NT2/D1 (cell line): Measurements from ENCODE around the gene EPS8L1.

Experiments used
- DNase-seq: peaks from one replicate; pipeline ENCODE4 v3.0.0-alpha.2; 2011; ENCODE audit warnings: low read depth, low spot score
- H3K27me3 ChIP-seq: 2 replicates; pipeline ENCODE4 v1.6.0; 2011; ENCODE audit warnings: mild to moderate bottlenecking; ENCODE audit not compliant: insufficient read length, insufficient read depth
- H3K36me3 ChIP-seq: 2 replicates; pipeline ENCODE4 v1.6.1; 2011; ENCODE audit warnings: mild to moderate bottlenecking, low read length, mixed read lengths; ENCODE audit not compliant: insufficient read depth, insufficient read length
- H3K4me1 ChIP-seq: 2 replicates; pipeline ENCODE4 v1.5.1; 2011; ENCODE audit not compliant: insufficient read depth, insufficient read length
- H3K4me3 ChIP-seq: 2 replicates; pipeline ENCODE4 v1.5.1; 2011; ENCODE audit warnings: low read depth; ENCODE audit not compliant: insufficient read length
- H3K9ac ChIP-seq: 2 replicates; pipeline ENCODE4 v1.6.0; 2011; ENCODE audit warnings: low read depth; ENCODE audit not compliant: insufficient read length
- H3K9me3 ChIP-seq: 2 replicates; pipeline ENCODE4 v1.5.1; 2011; ENCODE audit warnings: mild to moderate bottlenecking, low read length; ENCODE audit not compliant: insufficient read depth
- SUZ12 ChIP-seq: IDR thresholded peaks from 2 replicates; pipeline ENCODE4 v1.6.1; 2011; ENCODE audit not compliant: insufficient read length, insufficient read depth; ENCODE audit errors: extremely low read depth
- YY1 ChIP-seq: IDR thresholded peaks from 2 replicates; pipeline ENCODE4 v1.6.1; 2011; ENCODE audit not compliant: insufficient read length, insufficient read depth
- ZNF274 ChIP-seq: IDR thresholded peaks from 2 replicates; pipeline ENCODE4 v1.6.1; 2011; ENCODE audit warnings: mild to moderate bottlenecking, low read depth, low read length

EPS8L1 gene

DNA sequence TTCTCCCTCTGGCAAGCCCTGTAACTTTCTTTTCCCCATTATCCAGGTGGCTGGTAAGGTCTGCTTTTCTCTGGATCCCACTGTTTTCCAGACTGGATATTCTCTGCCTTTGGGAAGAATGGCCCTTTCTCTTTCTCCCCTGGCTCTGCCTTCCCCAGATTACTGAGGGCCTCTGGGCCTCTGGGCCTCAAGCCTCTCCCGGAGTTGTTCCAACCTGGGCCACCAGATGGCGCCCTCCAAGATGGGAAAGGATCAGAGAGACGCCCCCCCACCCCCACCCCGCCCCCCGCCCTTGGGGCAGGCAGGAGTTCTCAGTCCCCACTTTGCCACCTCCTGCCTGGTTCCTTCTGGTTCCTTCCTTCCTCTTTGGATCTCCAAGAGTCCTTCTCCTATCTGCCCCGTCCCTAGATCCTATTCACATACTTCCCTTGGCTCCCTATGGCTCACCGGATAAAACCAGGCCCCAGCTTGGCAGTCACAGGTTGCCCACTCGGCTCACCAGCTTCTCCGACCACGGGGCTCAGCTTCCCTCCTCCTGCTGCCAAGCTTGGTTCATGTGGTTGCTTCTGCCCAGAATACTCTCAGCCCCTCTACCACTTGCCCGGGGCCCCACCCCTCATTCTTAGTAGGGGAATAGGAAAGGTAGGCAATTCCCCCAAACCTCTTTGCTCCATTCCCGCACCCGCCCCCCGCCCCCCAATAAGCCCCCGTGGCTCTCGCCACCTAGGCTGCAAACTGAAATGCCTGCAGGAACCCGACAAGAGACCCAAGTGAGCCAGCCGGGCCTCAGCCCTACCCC is 13.1 kb downstream of the EPS8L1 start:
- H3K36me3 ChIP-seq: peaks cover 31% of the 10 kb centered on the region
- peaks cover 20% of the 10 kb centered on the region for H3K27me3 ChIP-seq
- no peaks in the 10 kb centered on the region for H3K9me3 ChIP-seq
- no peak overlapping the region for H3K4me3 ChIP-seq
- H3K4me1 ChIP-seq: peaks cover 24% of the 10 kb centered on the region
- no peak for DNase-seq
- TF ChIP-seq ZNF274 (no peak), YY1 (no peak), SUZ12 (no peak)
- no peak overlapping the region for H3K9ac ChIP-seq

GRCh38 chr19:55089342-55089944 is 13.8 kb downstream of the EPS8L1 start:
- H3K9ac ChIP-seq: peak overlapping the region; percentile 32
- peaks cover 24% of the 10 kb centered on the region for H3K4me1 ChIP-seq

DNA sequence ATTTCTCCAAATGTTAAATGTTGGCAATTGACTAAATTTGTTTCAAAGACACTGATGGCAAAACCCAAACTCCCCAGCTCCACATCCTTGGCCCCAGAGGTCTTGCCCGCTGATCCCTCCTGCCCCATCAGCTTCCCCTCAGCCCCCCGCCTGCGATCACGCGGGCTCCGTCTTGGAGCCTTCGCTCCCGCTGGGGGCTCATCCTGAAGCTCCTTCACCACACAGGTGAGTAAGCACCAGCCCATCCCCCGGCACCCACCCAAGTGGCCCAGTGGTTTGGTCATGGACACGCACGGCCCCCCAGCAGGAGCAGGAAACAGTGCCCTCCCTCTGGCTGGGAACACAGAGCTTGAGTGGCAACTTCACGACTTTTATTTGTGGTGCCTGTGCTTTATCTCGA is 14.9 kb downstream of the EPS8L1 start:
- H3K4me1 ChIP-seq: peaks cover 25% of the 10 kb centered on the region
- H3K9me3 ChIP-seq: no peaks in the 10 kb centered on the region
- no peak for DNase-seq
- no peak overlapping the region for H3K4me3 ChIP-seq
- no peak overlapping the region for H3K9ac ChIP-seq
- TF ChIP-seq SUZ12 (no peak), ZNF274 (no peak), YY1 (no peak)
- peaks cover 6% of the 10 kb centered on the region for H3K27me3 ChIP-seq
- H3K36me3 ChIP-seq: peaks cover 42% of the 10 kb centered on the region

More at GRCh38 chr19:55089342-55089944, 13.8 kb downstream of the EPS8L1 start:
- Histone ChIP-seq H3K9me3 (no peaks in the 10 kb centered on the region), H3K27me3 (peaks cover 16% of the 10 kb centered on the region), H3K4me3 (no peak overlapping the region), H3K36me3 (peaks cover 34% of the 10 kb centered on the region)
- TF ChIP-seq SUZ12 (no peak), ZNF274 (no peak), YY1 (no peak)
- DNase-seq: no peak

DNA sequence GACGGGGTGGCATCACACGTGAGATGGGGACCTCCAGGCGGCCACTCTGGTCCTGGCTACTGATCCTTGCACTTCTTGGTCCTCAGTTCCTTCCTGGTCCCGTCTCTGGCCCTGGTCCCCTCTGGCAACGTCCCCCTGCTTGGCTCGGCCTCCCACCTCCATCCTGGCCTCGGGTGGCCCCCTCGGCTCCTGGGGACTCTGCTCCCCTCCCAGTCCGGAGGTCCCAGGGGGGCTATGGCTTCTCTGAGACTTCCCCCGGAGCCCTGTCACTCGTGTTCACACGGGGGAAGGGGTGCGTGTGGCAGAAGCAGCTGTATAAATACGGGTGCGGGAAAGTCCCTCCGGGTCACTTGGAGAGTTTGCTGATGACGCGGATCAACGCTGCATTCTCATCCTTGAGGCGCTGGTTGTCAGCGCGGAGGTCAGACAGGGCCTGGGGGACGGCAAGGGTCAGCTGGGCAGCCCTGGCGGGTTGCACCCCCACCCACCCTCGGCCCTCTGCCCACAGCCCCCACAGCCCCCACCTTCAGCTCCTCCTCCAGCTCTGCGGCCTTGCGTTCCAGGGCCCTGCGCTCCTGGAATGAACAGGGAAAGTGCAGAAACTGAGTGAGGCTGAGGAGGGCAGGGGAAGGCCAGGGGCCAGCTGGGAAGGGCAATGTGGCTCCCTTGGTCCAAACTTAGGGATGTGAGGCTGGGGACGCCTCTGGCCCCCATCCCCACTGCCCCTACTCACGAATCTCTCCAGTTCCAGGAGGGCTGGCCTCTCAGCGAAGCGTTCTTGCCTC is 15.6 kb downstream of the EPS8L1 start:
- DNase-seq: no peak
- peaks cover 42% of the 10 kb centered on the region for H3K36me3 ChIP-seq
- TF ChIP-seq YY1 (no peak), ZNF274 (no peak), SUZ12 (no peak)
- H3K27me3 ChIP-seq: no peaks in the 10 kb centered on the region
- H3K9ac ChIP-seq: no peak overlapping the region
- no peaks in the 10 kb centered on the region for H3K9me3 ChIP-seq
- no peak overlapping the region for H3K4me3 ChIP-seq
- peaks cover 23% of the 10 kb centered on the region for H3K4me1 ChIP-seq

DNA sequence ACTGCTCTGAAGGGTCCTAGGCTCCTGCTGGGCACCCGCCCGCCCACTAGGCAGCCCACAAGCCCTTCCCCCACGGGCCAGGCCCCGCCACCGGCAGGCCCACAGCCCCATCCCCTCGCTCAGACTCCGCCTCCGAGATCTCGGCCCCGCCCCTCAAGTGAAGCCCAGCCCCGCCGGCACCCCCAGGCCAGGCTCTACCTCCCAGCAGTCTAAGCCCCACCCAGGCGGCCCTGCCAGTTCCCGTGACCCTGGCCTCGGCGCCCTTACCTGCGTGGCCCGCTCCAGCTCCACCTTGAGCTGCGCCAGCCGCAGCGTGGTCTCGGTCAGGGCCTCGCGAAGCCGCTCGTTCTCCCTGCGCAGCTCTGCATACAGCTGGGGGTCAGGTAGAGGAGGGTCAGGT is 16.3 kb downstream of the EPS8L1 start:
- Histone ChIP-seq H3K4me3 (no peak overlapping the region), H3K9ac (no peak overlapping the region), H3K36me3 (peaks cover 42% of the 10 kb centered on the region), H3K4me1 (peaks cover 23% of the 10 kb centered on the region), H3K9me3 (no peaks in the 10 kb centered on the region), H3K27me3 (no peaks in the 10 kb centered on the region)
- DNase-seq: no peak
- TF ChIP-seq YY1 (no peak), ZNF274 (no peak), SUZ12 (no peak)

DNA sequence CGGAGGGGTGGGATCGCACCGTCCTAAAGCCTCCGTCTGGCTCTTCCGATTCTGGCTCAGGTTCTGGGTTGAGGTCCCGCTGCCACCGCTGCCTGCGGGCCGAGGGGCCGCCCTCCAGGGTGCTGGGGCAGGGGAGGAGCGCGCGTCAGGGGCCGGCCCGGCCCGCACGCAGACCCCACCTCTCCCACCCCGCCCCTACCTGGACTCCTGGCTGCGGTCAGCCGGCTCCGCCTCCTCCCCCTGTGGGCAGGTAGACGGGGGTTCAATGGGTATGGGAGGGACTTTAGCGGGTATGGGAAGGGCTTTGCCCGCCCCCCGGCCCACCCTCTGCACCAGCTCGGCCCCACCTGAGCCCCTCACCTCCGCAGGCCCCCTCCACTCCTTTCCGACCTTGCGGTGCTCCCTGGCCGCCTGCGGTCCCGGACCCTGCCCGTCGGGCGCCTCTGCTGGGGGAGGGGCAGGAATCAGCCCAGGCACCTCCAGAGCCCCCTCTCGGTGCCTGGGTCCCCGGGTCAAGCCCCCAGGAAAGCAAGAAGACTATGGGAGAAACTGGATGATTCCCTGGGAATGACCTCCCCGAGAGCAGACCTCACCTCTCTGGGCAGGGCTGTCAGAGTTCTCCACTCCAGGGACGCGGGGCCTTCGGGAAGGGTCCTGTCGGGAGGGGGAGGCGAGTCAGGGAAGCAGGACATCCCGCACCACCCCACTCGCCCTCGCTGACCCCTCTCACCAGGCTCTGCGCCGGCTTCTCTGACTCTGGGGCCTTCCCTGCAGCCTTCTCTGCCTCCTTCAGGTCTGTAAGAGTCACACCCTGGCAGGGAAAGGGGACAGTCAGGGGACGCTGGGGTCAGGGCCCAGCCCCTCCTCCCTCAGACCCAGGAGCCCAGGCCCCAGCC is 17.0 kb downstream of the EPS8L1 start:
- H3K27me3 ChIP-seq: no peaks in the 10 kb centered on the region
- H3K9me3 ChIP-seq: no peaks in the 10 kb centered on the region
- no peak overlapping the region for H3K4me3 ChIP-seq
- TF ChIP-seq YY1: no peak
- TF ChIP-seq ZNF274: no peak
- TF ChIP-seq SUZ12: no peak
- H3K4me1 ChIP-seq: peaks cover 19% of the 10 kb centered on the region
- no peak for DNase-seq
- peaks cover 41% of the 10 kb centered on the region for H3K36me3 ChIP-seq
- H3K9ac ChIP-seq: no peak overlapping the region
